ENCODE results near the gene RTF2. TPM values are rescaled to one million over a fixed set of nuclear protein-coding genes. Genes with fewer than 3 reads are reported as not detected.

RTF2 gene
- total RNA-seq, 1 donor from 2014 or later = 75.3 TPM

- Mint-ChIP-seq H3K9me3 (no peaks in the 10 kb centered on the region), H3K4me3 (no peak overlapping the region), H3K27me3 (ENCODE audit: low read depth) (no peaks in the 10 kb centered on the region), H3K36me3 (ENCODE audit: low read depth) (no peaks in the 10 kb centered on the region), H3K4me1 (peaks cover 20% of the 10 kb centered on the region), H3K27ac (ENCODE audit: unreplicated experiment) (no peak overlapping the region)
- no peak for TF ChIP-seq CTCF (conservative IDR thresholded peaks at IDR 0.05)
- DNase-seq (ENCODE audit: low read depth, low spot score) = no peak
Observed at GRCh38 chr20:56422824-56423189, 45.6 kb upstream of the RTF2 start.

- no peak overlapping the region for H3K27ac Mint-ChIP-seq (ENCODE audit: unreplicated experiment)
- H3K27me3 Mint-ChIP-seq (ENCODE audit: low read depth) = no peaks in the 10 kb centered on the region
Observed at GRCh38 chr20:56423211-56423610, 45.2 kb upstream of the RTF2 start.

GRCh38 chr20:56423886-56424285 lies 44.5 kb upstream of the RTF2 start:
- DNase-seq (ENCODE audit: low read depth, low spot score) = no peak
- no peak overlapping the region for H3K27ac Mint-ChIP-seq (ENCODE audit: unreplicated experiment)
- H3K9me3 Mint-ChIP-seq = no peaks in the 10 kb centered on the region
- no peak for TF ChIP-seq CTCF (conservative IDR thresholded peaks at IDR 0.05)
- H3K4me3 Mint-ChIP-seq = no peak overlapping the region
- peaks cover 20% of the 10 kb centered on the region for H3K4me1 Mint-ChIP-seq
- no peaks in the 10 kb centered on the region for H3K36me3 Mint-ChIP-seq (ENCODE audit: low read depth)
- no peaks in the 10 kb centered on the region for H3K27me3 Mint-ChIP-seq (ENCODE audit: low read depth)

More at GRCh38 chr20:56423211-56423610, 45.2 kb upstream of the RTF2 start:
- Mint-ChIP-seq H3K4me1 (peaks cover 20% of the 10 kb centered on the region), H3K4me3 (no peak overlapping the region), H3K36me3 (ENCODE audit: low read depth) (no peaks in the 10 kb centered on the region), H3K9me3 (no peaks in the 10 kb centered on the region)
- no peak for TF ChIP-seq CTCF (conservative IDR thresholded peaks at IDR 0.05)
- DNase-seq (ENCODE audit: low read depth, low spot score) = no peak

- no peaks in the 10 kb centered on the region for H3K9me3 Mint-ChIP-seq
- peak overlapping the region; percentile 24 for H3K27ac Mint-ChIP-seq (ENCODE audit: unreplicated experiment)
- H3K27me3 Mint-ChIP-seq (ENCODE audit: low read depth) = no peaks in the 10 kb centered on the region
Observed at GRCh38 chr20:56424931-56425330, 43.5 kb upstream of the RTF2 start.

GRCh38 chr20:56426026-56426425 lies 42.4 kb upstream of the RTF2 start:
- Mint-ChIP-seq H3K27ac (ENCODE audit: unreplicated experiment) (no peak overlapping the region), H3K36me3 (ENCODE audit: low read depth) (no peaks in the 10 kb centered on the region), H3K4me1 (peaks cover 35% of the 10 kb centered on the region), H3K9me3 (no peaks in the 10 kb centered on the region), H3K4me3 (no peak overlapping the region), H3K27me3 (ENCODE audit: low read depth) (no peaks in the 10 kb centered on the region)
- no peak for TF ChIP-seq CTCF (conservative IDR thresholded peaks at IDR 0.05)
- no peak for DNase-seq (ENCODE audit: low read depth, low spot score)

More at GRCh38 chr20:56424931-56425330, 43.5 kb upstream of the RTF2 start:
- Mint-ChIP-seq H3K36me3 (ENCODE audit: low read depth) (no peaks in the 10 kb centered on the region), H3K4me3 (no peak overlapping the region), H3K4me1 (peaks cover 29% of the 10 kb centered on the region)
- DNase-seq (ENCODE audit: low read depth, low spot score) = no peak
- TF ChIP-seq CTCF (conservative IDR thresholded peaks at IDR 0.05) = no peak

GRCh38 chr20:56426926-56427325 lies 41.5 kb upstream of the RTF2 start:
- peaks cover 40% of the 10 kb centered on the region for H3K4me1 Mint-ChIP-seq
- no peak overlapping the region for H3K4me3 Mint-ChIP-seq
- no peaks in the 10 kb centered on the region for H3K36me3 Mint-ChIP-seq (ENCODE audit: low read depth)
- no peak for TF ChIP-seq CTCF (conservative IDR thresholded peaks at IDR 0.05)
- H3K9me3 Mint-ChIP-seq = no peaks in the 10 kb centered on the region
- no peaks in the 10 kb centered on the region for H3K27me3 Mint-ChIP-seq (ENCODE audit: low read depth)
- DNase-seq (ENCODE audit: low read depth, low spot score) = no peak
- H3K27ac Mint-ChIP-seq (ENCODE audit: unreplicated experiment) = no peak overlapping the region
